ENCODE results near the gene CPNE2.
"Not testable (repeated sequence)": the region's sequence is repeated elsewhere in the genome, so short reads cannot be mapped to it uniquely, and the experiment has no call there.

Gene CPNE2

GRCh38 chr16:57178793-57179212 lies 86.4 kb downstream of the CPNE2 start:
- no peak for DNase-seq

- DNase-seq, result no peak
Observed at GRCh38 chr16:57179215-57179828, 86.9 kb downstream of the CPNE2 start.

DNA sequence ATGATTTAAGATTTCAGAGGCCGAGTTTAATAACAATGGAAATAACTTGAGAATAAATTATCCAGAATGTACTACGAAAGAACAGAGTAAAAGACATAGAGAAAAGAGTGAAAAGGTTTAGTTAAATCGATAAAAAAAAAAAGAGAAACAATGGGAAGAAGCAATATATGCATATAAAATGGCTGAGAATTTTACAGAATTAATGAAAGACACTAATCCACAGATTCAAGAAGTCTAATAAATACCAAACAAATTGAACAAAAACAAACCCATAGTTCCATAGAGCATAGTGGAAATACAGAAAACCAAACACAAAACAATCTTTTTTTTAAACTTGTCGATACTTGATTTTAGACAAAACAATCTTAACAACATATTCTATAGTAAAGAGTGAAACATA lies 91.7 kb downstream of the CPNE2 start:
- DNase-seq, result no peak

DNA sequence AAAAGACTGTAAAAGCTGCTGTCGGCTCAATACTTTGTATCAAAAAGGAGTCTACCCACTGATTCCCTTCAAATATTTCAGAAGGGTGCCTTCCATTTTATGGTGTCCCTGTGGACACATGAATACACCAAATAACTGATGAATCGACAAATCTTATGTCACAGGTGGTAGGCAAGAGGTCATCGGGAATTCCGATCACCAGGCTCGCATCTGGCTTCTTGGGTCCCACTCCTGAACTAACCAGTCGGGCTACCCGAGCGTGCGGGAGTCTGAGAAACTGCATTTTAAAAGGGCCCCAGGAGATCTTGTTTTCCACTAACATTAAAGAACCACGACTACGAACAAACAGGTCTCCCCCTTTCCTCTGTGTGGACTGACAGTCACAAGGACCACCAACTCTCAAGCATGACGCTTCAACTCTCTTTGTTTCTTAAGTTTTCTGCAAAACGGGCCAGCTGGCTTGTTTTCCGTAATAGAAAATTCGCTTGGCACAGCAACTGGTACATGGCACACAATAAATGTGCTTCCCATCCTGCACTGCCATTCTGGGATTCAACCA lies 92.6 kb downstream of the CPNE2 start:
- DNase-seq, result no peak

DNA sequence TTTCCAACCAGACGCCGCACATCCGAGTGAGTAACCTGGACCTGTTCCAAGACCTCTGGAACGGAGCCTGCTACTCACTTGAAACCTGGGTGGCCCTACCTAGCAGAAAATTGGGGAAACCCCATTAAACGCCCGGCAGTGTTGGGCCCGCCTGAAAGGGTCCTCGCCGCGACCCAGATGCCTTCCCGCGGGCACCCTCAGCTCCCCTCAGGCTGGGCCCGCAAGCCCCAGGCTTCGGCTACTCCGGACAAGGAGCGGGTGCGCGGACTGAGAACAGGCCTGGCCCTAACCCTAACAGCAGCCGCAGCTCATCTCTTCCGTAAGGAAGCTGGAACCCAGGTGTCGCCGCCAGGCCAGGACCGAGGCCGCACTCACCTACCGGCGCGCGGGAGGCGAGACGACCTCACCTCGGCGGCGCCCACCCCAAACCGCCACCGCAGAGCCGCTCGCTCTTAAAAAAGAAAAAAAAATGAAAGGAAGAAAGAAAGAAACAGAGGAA lies 93.1 kb downstream of the CPNE2 start:
- DNase-seq, result peak; percentile 74

DNA sequence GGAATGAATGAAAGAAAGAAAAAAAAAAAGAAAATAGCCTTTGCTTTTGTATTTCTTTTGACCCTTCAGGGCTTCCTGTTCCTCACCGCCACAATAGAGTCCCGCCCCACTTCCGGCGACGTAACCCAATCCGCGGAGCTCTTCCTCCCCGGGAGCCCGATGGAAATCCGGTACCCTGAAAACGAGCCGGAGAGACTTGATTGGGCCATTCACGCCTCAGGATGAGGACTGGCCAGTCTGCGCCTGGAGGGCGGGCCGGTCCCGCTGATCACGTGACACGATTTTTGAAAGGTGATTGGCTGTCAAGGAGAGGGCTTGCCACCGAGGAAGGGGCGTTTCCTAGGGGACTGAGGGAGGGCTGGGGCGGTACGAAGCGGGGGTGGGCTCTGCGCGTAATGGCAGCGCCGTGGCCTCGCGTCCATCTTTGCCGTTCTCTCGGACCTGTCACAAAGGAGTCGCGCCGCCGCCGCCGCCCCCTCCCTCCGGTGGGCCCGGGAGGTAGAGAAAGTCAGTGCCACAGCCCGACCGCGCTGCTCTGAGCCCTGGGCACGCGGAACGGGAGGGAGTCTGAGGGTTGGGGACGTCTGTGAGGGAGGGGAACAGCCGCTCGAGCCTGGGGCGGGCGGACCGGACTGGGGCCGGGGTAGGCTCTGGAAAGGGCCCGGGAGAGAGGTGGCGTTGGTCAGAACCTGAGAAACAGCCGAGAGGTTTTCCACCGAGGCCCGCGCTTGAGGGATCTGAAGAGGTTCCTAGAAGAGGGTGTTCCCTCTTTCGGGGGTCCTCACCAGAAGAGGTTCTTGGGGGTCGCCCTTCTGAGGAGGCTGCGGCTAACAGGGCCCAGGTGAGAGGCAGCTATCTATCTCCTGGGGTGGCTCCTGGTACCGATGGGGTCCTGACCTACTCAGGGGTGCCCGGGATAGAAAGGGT lies 93.8 kb downstream of the CPNE2 start, which contains the start of the genes PSME3IP1 and RSPRY1:
Gene PSME3IP1 (minus strand): TSS at position 95 of the 927 bp plus-strand sequence. CDS start 12,185 bp downstream, outside the sequence.
Gene RSPRY1 (plus strand): TSS at position 385 of the 927 bp plus-strand sequence. CDS start 18,330 bp downstream, outside the sequence.
- peak; percentile 100 for DNase-seq

- peak; percentile 79 for DNase-seq
Observed at GRCh38 chr16:57186872-57187854, 94.8 kb downstream of the CPNE2 start.

DNA sequence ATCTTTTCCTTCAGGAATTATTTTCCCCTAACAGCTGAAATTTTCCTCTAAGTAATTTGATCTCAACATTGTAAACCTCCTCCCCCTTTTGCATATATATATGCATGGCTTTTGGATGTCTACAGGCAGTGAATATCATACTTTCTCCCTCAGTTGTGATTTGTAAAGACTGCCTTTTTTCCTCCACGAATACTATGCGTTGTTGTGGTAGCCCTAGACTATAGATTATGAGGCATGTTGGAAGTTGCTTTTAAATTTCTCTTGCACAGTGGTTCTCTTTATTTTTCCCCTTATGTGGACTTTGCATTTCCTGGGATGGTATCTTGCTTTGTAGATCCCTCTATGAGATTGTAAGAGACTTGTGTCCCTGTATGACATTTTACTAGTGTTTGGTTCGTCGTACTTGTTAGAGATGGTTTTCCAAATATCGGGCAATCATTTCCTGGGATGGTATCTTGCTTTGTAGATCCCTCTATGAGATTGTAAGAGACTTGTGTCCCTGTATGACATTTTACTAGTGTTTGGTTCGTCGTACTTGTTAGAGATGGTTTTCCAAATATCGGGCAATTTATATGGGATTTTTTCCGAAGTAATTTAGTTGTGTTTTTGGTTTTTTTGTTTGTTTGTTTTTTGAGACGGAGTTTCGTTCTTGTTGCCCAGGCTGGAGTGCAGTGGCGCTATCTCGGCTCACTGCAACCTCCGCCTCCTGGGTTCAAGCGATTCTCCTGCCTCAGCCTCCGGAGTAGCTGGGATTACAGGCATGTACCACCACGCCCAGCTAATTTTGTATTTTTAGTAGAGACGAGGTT lies 95.7 kb downstream of the CPNE2 start:
- not testable (repeated sequence) for DNase-seq

- DNase-seq, result no peak
Observed at GRCh38 chr16:57188711-57189002, 96.3 kb downstream of the CPNE2 start.

DNA sequence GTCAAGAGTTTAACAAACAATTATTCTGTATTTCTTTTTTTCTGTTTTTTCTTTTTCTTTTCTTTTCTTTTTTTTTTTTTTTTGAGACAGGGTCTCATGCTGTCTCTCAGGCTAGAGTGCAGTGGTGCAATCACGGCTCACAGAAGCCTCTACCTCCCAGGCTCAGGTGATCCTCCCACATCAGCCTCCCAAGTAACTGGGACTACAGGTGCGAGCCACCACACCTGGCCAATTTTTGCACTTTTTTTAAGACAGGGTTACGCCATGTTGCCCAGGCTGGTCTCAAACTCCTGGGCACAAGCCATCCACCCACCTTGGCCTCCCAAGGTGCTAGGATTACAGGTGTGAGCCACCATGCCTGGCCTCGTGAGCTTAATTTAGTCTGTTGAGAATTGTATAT lies 97.1 kb downstream of the CPNE2 start:
- DNase-seq, result not testable (repeated sequence)

DNA sequence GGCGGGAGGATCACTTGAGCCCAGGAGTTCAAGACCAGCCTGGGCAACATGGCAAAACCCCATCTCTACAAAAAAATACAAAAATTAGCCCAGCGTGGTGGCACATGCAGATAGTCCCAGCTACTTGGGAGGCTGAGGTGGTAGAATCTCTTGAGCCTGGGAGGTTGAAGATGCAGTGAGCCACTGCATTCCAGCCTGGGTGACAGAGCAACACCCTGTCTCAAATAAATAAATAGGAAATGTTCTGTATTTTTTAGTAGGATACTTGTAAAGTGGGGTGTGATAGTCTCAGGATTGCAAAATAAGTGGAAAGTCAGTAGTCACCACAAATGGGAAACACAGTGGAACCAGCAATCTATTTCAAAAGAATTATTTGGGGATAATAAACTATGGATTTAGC lies 97.8 kb downstream of the CPNE2 start:
- DNase-seq, result no peak

- no peak for DNase-seq
Observed at GRCh38 chr16:57191056-57191571, 98.7 kb downstream of the CPNE2 start.

DNA sequence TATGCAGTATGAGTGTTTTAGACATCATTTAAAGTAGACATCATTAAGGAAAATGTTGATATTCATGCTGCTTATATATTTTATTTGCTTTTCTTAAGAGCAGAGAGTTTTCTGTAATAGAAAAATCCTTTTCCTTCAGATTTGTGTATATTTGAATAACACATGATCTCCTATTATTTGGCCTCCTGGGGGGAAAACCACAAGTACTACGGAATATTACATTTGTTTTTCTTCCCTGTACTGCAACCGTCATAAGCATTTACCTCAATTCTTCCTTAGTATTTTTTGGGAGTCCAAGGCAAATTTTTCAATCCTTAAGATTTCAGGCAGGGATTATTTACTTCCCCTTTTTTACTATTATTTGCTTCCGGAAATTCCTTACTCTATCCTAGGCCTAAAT lies 99.8 kb downstream of the CPNE2 start:
- DNase-seq, result no peak

DNA sequence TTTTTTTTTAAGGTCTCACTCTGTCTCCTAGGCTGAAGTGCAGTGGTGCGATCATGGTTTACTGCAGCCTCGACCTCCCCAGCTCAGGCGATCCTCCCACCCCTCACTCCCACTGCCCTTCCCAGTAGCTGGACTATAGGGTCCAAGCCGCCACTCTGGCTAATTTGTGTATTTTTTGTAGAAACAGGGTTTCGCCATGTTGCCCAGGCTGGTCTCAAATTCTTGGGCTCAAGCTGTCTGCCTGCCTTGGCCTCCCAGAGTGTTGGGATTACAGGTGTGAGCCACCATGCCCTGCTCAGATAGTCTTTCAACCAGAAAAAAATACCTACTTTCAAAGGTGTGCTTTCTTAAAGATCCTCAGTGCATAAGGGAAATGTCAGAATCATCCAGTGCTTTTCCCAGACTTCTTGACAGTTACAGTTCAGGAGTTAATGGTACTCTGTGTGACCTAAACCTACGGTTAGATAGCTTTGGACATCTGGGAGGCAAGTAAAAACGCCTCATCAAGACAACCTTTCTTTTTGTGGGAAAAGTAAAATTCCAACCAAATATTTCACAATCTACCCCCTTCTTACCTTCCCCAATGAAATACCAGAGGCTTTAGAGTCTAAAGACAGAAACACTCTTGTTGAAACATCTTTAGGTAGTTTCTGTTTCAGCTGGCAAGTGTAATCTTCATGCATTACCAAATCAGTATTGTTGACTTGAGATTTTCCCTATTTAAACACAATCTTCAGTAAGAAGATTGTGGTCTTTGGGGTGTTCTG lies 100.5 kb downstream of the CPNE2 start:
- no peak for DNase-seq

DNA sequence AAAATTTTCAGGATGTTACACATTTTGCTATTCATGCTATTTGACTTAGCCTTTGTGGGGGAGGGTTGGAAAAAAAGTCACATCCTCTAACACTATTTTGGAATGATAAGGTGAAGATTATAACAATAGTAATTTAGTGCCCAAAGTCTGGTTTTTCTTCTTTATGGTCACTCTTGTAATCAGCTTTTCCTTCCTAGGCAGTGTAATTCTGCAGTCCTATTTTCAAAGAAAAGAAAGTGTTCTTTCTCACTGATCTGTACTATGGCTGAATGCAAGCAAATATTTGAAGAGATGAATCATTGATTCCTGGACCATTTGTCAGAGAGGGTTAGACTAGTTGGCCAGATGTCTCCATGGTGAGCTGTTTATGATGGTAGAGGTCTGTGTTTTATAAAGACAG lies 102.1 kb downstream of the CPNE2 start:
- no peak for DNase-seq

GRCh38 chr16:57196286-57196685 lies 103.9 kb downstream of the CPNE2 start:
- no peak for DNase-seq

- no peak for DNase-seq
Observed at GRCh38 chr16:57196753-57197152, 104.4 kb downstream of the CPNE2 start.
